Smooth muscle cell of the umbilical artery (primary cell): ENCODE measurements around the gene MS4A10. TPM values are rescaled to one million over a fixed set of nuclear protein-coding genes. Genes with fewer than 3 reads are reported as not detected.

Experiments
- total RNA-seq: library from RNA; depleted of rRNA; stranded (reverse); fragments of >200 nt; gene quantifications from 2 replicates; pipeline ENCODE4 v1.2.3, GENCODE V29; 2014

Gene MS4A10
- not detected in 2 replicates for total RNA-seq

GRCh38 chr11:60785136-60785535 is at the start of gene MS4A10:
MS4A10 (plus strand) TSS chr11:60785333; CDS start chr11:60790336, 5,003 bp downstream.

GRCh38 chr11:60756307-60757032 is 28.7 kb upstream of the MS4A10 start, which contains the start of gene MS4A15:
MS4A15 (plus strand) TSS chr11:60756867; CDS start chr11:60763734, 6,867 bp downstream.

GRCh38 chr11:60841797-60842667 is 56.9 kb downstream of the MS4A10 start, which contains the start of gene CCDC86:
CCDC86 (plus strand) TSS chr11:60842113; CDS start chr11:60842125, 12 bp downstream.

Other genes with a start within 250 kb of the MS4A10 start
- not detected in 2 replicates for gene MS4A8, start 85.7 kb upstream of the MS4A10 start, total RNA-seq
- not detected in 2 replicates for gene MS4A18, start 60.6 kb upstream of the MS4A10 start, total RNA-seq
- gene MS4A15, start 28.5 kb upstream of the MS4A10 start, total RNA-seq, result not detected in 2 replicates
- gene CCDC86, start 56.8 kb downstream of the MS4A10 start, total RNA-seq, result 6.5 and 19.4 TPM in 2 replicates
- under 0.01 and 0.05 TPM in 2 replicates for gene PTGDR2, start 70.6 kb downstream of the MS4A10 start, total RNA-seq
- gene ZP1, start 82.2 kb downstream of the MS4A10 start, total RNA-seq, result 0.60 and 6.8 TPM in 2 replicates
- gene PRPF19, start 121.3 kb downstream of the MS4A10 start, total RNA-seq, result 27.3 and 50.1 TPM in 2 replicates
- 16.9 and 18.6 TPM in 2 replicates for gene TMEM109, start 128.8 kb downstream of the MS4A10 start, total RNA-seq
- gene TMEM132A, start 139.1 kb downstream of the MS4A10 start, total RNA-seq, result 163 and 208 TPM in 2 replicates
- gene SLC15A3, start 166.8 kb downstream of the MS4A10 start, total RNA-seq, result 4.0 and 5.6 TPM in 2 replicates
- not detected in 2 replicates for gene CD6, start 186.3 kb downstream of the MS4A10 start, total RNA-seq